ENCODE data around the gene FAM181B.
A peak's percentile ranks its signal among the peaks of the same experiment; 100 is the strongest.

The FAM181B gene

GRCh38 chr11:82733444-82734119, at the start of gene FAM181B:
FAM181B (minus strand) TSS chr11:82733864; CDS start chr11:82733729, 135 bp downstream.
- Mint-ChIP-seq H3K27ac (no peak within 1 kb of the TSS), H3K9me3 (no peaks in the 10 kb centered on the region), H3K36me3 (ENCODE audit: low read depth) (no peaks in the 10 kb centered on the region), H3K4me3 (peak within 1 kb of the TSS; percentile 44), H3K27me3 (ENCODE audit: low read depth) (peaks cover 84% of the 10 kb centered on the region), H3K4me1 (ENCODE audit: low read depth) (peaks cover 3% of the 10 kb centered on the region)

DNA sequence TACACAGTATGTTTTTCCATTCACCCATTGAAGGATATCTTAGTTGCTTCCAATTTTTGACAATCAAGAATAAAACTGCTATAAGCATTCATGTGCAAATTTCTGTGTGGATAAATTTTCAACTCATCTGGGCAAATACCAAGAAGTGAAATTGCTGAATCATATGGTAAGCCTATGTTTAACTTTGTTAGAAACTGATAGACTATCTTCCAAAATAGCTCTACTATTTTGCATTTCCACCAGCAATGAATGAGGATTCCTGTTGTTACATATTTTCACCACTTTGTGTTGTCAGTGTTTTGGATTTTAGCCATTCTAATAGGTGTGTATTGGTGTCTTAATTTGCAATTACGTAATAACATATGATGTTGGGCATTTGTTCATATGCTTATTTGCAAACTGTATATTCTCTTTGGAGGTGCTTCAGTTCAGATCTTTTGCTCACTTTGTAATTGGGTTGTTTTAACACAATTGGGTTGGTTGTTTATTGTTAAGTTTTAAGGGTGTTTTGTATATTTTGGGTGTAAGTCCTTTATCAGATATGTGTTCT, 49.2 kb upstream of the FAM181B start:
- H3K27me3 Mint-ChIP-seq (ENCODE audit: low read depth), result peaks cover 19% of the 10 kb centered on the region
- no peak overlapping the region for H3K4me3 Mint-ChIP-seq
- no peaks in the 10 kb centered on the region for H3K9me3 Mint-ChIP-seq
- H3K27ac Mint-ChIP-seq, result no peak overlapping the region
- no peaks in the 10 kb centered on the region for H3K4me1 Mint-ChIP-seq (ENCODE audit: low read depth)
- H3K36me3 Mint-ChIP-seq (ENCODE audit: low read depth), result no peaks in the 10 kb centered on the region

GRCh38 chr11:82778776-82779175, 45.1 kb upstream of the FAM181B start:
- Mint-ChIP-seq H3K27me3 (ENCODE audit: low read depth) (peaks cover 38% of the 10 kb centered on the region), H3K27ac (no peak overlapping the region), H3K9me3 (peaks cover 8% of the 10 kb centered on the region), H3K36me3 (ENCODE audit: low read depth) (peaks cover 4% of the 10 kb centered on the region), H3K4me1 (ENCODE audit: low read depth) (peaks cover 1% of the 10 kb centered on the region), H3K4me3 (no peak overlapping the region)

DNA sequence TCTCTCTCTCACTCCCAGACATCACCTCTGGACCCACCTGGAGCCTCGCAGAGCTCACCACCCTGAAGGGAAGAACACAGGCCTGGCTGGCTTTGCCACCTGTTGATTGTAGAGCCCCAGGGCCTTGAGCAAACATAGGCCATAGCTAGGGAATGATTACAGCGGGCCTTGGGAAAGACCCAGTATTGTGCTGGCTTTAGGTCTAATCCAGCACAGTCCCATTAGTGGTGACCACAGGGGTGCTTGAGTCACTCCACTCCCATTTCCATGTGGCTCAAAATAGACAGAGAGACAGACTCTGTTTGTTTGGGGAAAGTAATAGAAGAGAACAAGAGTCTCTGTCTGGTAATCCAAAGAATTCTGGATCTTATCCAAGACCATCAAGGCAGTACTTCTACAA, 42.7 kb upstream of the FAM181B start:
- Mint-ChIP-seq H3K27me3 (ENCODE audit: low read depth) (peaks cover 35% of the 10 kb centered on the region), H3K4me3 (no peak overlapping the region), H3K4me1 (ENCODE audit: low read depth) (peaks cover 1% of the 10 kb centered on the region), H3K9me3 (peaks cover 8% of the 10 kb centered on the region), H3K36me3 (ENCODE audit: low read depth) (peaks cover 4% of the 10 kb centered on the region), H3K27ac (no peak overlapping the region)

DNA sequence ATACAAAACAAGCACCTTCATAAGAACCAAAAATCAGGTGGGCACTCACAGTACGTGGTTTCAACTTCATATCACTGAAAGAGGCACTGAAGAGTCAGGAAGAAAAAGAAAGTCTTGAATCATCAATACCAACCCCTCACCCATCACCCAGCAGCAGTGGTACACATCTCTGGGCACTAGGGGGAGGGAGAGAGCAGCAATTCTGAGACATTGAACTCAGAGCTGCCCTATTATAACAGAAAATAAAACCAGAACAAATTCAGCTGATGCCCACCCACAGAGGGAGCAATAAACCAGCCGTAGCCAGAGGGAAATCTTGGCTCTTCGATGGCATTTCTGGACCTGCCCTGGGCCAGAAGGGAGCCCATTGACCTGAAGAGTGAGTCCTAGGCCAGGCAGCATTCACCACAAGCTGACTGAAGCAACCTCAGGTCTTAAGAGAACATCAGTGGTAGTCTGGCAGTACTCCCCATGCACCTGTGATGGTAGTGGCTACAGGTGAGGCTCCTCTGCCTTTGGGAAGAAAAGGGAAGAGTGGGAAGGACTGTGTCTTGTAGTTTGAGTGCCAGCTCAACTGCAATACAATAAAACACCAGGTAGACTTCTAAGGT, 42.2 kb upstream of the FAM181B start:
- peaks cover 4% of the 10 kb centered on the region for H3K36me3 Mint-ChIP-seq (ENCODE audit: low read depth)
- no peak overlapping the region for H3K4me3 Mint-ChIP-seq
- H3K27me3 Mint-ChIP-seq (ENCODE audit: low read depth), result peaks cover 32% of the 10 kb centered on the region
- peaks cover 8% of the 10 kb centered on the region for H3K9me3 Mint-ChIP-seq
- peaks cover 1% of the 10 kb centered on the region for H3K4me1 Mint-ChIP-seq (ENCODE audit: low read depth)
- no peak overlapping the region for H3K27ac Mint-ChIP-seq

GRCh38 chr11:82775218-82775617, 41.6 kb upstream of the FAM181B start:
- Mint-ChIP-seq H3K27me3 (ENCODE audit: low read depth) (peaks cover 32% of the 10 kb centered on the region), H3K9me3 (peaks cover 8% of the 10 kb centered on the region), H3K36me3 (ENCODE audit: low read depth) (peaks cover 4% of the 10 kb centered on the region), H3K27ac (no peak overlapping the region), H3K4me1 (ENCODE audit: low read depth) (peaks cover 1% of the 10 kb centered on the region), H3K4me3 (no peak overlapping the region)

GRCh38 chr11:82771781-82772180, 38.1 kb upstream of the FAM181B start:
- Mint-ChIP-seq H3K9me3 (peaks cover 2% of the 10 kb centered on the region), H3K27ac (no peak overlapping the region), H3K4me3 (no peak overlapping the region)

DNA sequence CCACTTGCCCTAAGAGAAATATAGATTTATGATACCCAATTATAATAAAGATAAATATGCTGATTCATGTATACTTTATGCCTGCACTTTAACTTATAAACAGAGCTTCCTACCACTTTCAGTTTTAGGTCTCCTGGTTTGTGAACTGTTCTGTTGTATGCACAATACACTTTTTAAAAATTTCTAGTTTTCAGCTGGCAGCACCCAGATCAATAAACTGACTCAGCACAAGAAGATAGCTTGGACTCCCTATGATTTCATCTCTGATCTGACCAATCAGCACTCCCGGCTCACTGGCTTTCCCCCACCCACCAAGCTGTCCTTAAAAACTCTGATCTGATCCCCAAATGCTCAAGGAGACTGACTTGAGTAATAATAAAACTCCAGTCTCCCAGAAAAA, 33.5 kb upstream of the FAM181B start:
- Mint-ChIP-seq H3K27ac (no peak overlapping the region), H3K36me3 (ENCODE audit: low read depth) (no peaks in the 10 kb centered on the region), H3K4me3 (no peak overlapping the region), H3K9me3 (no peaks in the 10 kb centered on the region), H3K27me3 (ENCODE audit: low read depth) (peaks cover 4% of the 10 kb centered on the region), H3K4me1 (ENCODE audit: low read depth) (peaks cover 9% of the 10 kb centered on the region)

More at GRCh38 chr11:82771781-82772180, 38.1 kb upstream of the FAM181B start:
- Mint-ChIP-seq H3K36me3 (ENCODE audit: low read depth) (no peaks in the 10 kb centered on the region), H3K27me3 (ENCODE audit: low read depth) (peaks cover 20% of the 10 kb centered on the region), H3K4me1 (ENCODE audit: low read depth) (peaks cover 5% of the 10 kb centered on the region)

GRCh38 chr11:82765466-82766034, 31.9 kb upstream of the FAM181B start:
- H3K4me3 Mint-ChIP-seq, result no peak overlapping the region
- peaks cover 4% of the 10 kb centered on the region for H3K27me3 Mint-ChIP-seq (ENCODE audit: low read depth)
- H3K36me3 Mint-ChIP-seq (ENCODE audit: low read depth), result no peaks in the 10 kb centered on the region
- no peaks in the 10 kb centered on the region for H3K9me3 Mint-ChIP-seq
- H3K4me1 Mint-ChIP-seq (ENCODE audit: low read depth), result peaks cover 9% of the 10 kb centered on the region
- H3K27ac Mint-ChIP-seq, result no peak overlapping the region

DNA sequence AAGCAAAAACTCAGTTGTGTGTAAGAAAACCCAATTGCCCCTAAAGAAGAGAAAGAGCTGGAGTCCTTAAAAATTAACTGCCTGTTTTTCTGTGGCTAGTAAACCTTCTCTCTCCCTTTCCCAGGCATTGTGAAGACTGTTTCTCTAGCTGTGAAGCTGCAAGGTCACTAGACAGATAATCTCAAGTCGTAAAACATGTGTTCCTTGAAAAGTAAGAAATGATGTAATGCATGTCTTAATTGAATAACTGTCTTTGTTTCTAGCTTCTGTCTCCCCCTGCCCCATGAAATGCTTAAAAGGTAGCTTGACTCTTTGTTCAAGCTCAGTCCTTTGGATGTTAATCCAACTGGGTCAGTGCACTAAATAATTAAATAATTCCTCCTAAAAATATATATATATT, 29.5 kb upstream of the FAM181B start:
- H3K4me1 Mint-ChIP-seq (ENCODE audit: low read depth), result peaks cover 10% of the 10 kb centered on the region
- H3K36me3 Mint-ChIP-seq (ENCODE audit: low read depth), result no peaks in the 10 kb centered on the region
- no peaks in the 10 kb centered on the region for H3K9me3 Mint-ChIP-seq
- no peak overlapping the region for H3K27ac Mint-ChIP-seq
- peaks cover 10% of the 10 kb centered on the region for H3K27me3 Mint-ChIP-seq (ENCODE audit: low read depth)
- no peak overlapping the region for H3K4me3 Mint-ChIP-seq

GRCh38 chr11:82759649-82760048, 26.0 kb upstream of the FAM181B start:
- Mint-ChIP-seq H3K27me3 (ENCODE audit: low read depth) (peaks cover 10% of the 10 kb centered on the region), H3K4me1 (ENCODE audit: low read depth) (peaks cover 15% of the 10 kb centered on the region), H3K27ac (no peak overlapping the region), H3K4me3 (no peak overlapping the region), H3K9me3 (no peaks in the 10 kb centered on the region), H3K36me3 (ENCODE audit: low read depth) (no peaks in the 10 kb centered on the region)

DNA sequence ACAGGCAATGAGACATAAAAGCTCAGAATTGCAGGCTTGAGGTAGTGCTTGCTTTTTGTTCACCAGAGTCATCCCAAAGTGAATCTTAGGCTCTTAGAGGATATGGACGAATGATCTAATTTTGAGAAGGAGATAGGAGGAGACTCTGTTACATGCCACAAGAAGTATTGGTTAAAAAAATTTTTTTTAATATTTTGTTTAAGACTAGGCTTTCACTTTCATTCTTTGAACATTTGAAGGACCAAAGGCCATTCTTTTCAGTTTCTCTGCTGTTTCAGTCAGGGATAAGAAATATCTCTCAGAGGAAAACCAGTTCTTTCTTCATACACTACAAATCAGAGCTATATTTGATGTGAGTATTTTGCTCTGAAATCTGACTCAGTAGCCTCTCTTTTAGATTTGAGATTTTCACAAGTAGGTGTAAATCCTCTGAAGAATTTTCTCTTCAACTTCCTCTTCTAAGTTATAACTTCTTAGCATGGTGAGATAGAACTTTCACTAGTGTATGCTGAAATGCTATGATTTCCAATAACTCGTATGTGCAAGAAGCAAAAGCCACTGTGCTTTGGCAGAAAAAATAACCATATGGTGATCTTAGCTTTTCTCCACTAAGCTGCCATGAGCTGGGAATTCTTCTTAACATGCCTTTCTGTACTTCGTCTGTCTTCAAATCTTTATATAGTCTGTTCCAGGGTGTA, 24.1 kb upstream of the FAM181B start:
- Mint-ChIP-seq H3K27ac (no peak overlapping the region), H3K4me3 (no peak overlapping the region), H3K36me3 (ENCODE audit: low read depth) (no peaks in the 10 kb centered on the region), H3K27me3 (ENCODE audit: low read depth) (peaks cover 26% of the 10 kb centered on the region), H3K4me1 (ENCODE audit: low read depth) (peaks cover 15% of the 10 kb centered on the region), H3K9me3 (no peaks in the 10 kb centered on the region)

- H3K9me3 Mint-ChIP-seq, result no peaks in the 10 kb centered on the region
- H3K27ac Mint-ChIP-seq, result no peak overlapping the region
- peaks cover 15% of the 10 kb centered on the region for H3K4me1 Mint-ChIP-seq (ENCODE audit: low read depth)
- no peaks in the 10 kb centered on the region for H3K36me3 Mint-ChIP-seq (ENCODE audit: low read depth)
- no peak overlapping the region for H3K4me3 Mint-ChIP-seq
- peaks cover 33% of the 10 kb centered on the region for H3K27me3 Mint-ChIP-seq (ENCODE audit: low read depth)
These were observed 23.3 kb upstream of the FAM181B start for GRCh38 chr11:82756765-82757639.

- peaks cover 35% of the 10 kb centered on the region for H3K27me3 Mint-ChIP-seq (ENCODE audit: low read depth)
- H3K4me1 Mint-ChIP-seq (ENCODE audit: low read depth), result peaks cover 30% of the 10 kb centered on the region
- H3K4me3 Mint-ChIP-seq, result no peak overlapping the region
- H3K36me3 Mint-ChIP-seq (ENCODE audit: low read depth), result no peaks in the 10 kb centered on the region
- no peak overlapping the region for H3K27ac Mint-ChIP-seq
- H3K9me3 Mint-ChIP-seq, result no peaks in the 10 kb centered on the region
These were observed 20.7 kb upstream of the FAM181B start for GRCh38 chr11:82754410-82754809.

All from T-helper 1 cell treated with Interleukin-12 subunit alpha and Interleukin-12 subunit beta and Interleukin-4 antibody, amounts not matched to agents 30 μg/mL and 1 μg/mL, for 36 hours (primary cell).